ENCODE measurements around the gene SERINC2. TPM values are rescaled to one million over a fixed set of nuclear protein-coding genes. Genes with fewer than 3 reads are reported as not detected.

The SERINC2 gene
- total RNA-seq, 1 donor from 2014 or later, result 30.4 TPM

DNA sequence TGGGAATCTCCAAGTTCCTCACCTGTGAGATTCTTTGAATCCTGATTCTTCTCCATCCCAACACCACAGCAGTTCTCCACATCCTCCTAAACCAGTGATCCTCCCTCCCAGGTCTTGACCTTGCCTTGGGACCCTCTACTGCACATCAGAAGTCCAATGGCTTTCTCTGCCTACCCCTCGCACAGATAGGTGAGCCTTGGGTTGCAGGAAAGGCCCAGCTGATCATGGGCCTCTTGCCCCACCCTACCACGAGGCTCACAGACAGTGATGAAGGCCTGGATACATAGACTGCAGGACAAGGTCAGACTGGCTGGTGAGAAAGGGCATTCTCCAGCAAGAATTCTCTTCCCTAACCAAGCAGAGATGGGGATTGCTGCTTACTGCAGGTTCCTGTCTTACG, 41.0 kb upstream of the SERINC2 start:
- H3K27me3 Mint-ChIP-seq (ENCODE audit: low read depth, unreplicated experiment), result no peaks in the 10 kb centered on the region
- no peaks in the 10 kb centered on the region for H4K20me1 ChIP-seq (ENCODE audit: insufficient read depth, low read length)
- H3K27ac Mint-ChIP-seq (ENCODE audit: unreplicated experiment), result no peak overlapping the region
- H3K4me1 Mint-ChIP-seq (ENCODE audit: low read depth, unreplicated experiment), result peaks cover 25% of the 10 kb centered on the region
- H3K36me3 ChIP-seq (ENCODE audit: insufficient read depth, low read length), result no peaks in the 10 kb centered on the region
- peaks cover 10% of the 10 kb centered on the region for H3K36me3 Mint-ChIP-seq (ENCODE audit: low read depth, unreplicated experiment)
- no peak overlapping the region for H2AFZ ChIP-seq (ENCODE audit: low read depth, low read length)
- H3K9me3 ChIP-seq (ENCODE audit: insufficient read depth, low read depth, low read length), result no peaks in the 10 kb centered on the region
- H3K9ac ChIP-seq (ENCODE audit: low read length), result no peak overlapping the region
- TF ChIP-seq EZH2 (IDR thresholded peaks at IDR 0.05; ENCODE audit: insufficient read depth, low read length) (no peak), CTCF (IDR thresholded peaks at IDR 0.05; ENCODE audit: insufficient read depth, low read depth, low read length) (no peak)
- H3K4me1 ChIP-seq (ENCODE audit: insufficient read depth, low read length), result peaks cover 22% of the 10 kb centered on the region
- H3K4me2 ChIP-seq (ENCODE audit: low read length), result peak overlapping the region; percentile 97
- peak overlapping the region; percentile 76 for H3K4me3 Mint-ChIP-seq (ENCODE audit: unreplicated experiment)
- no peaks in the 10 kb centered on the region for H3K9me3 Mint-ChIP-seq (ENCODE audit: unreplicated experiment)
- H3K27ac ChIP-seq (ENCODE audit: low read depth, low read length), result no peak overlapping the region
- no peaks in the 10 kb centered on the region for H3K27me3 ChIP-seq (ENCODE audit: insufficient read depth, low read length)
- FAIRE-seq (no peak), DNase-seq (ENCODE audit: low read depth) (no peak)
- no peaks in the 10 kb centered on the region for H3K79me2 ChIP-seq (ENCODE audit: insufficient read depth, low read length)
- H3K4me3 ChIP-seq (ENCODE audit: insufficient read depth, low read depth, low read length), result no peak overlapping the region

- H3K9me3 Mint-ChIP-seq (ENCODE audit: unreplicated experiment), result no peaks in the 10 kb centered on the region
Observed at GRCh38 chr1:31372751-31373055, 40.3 kb upstream of the SERINC2 start.

More at GRCh38 chr1:31372751-31373055, 40.3 kb upstream of the SERINC2 start:
- TF ChIP-seq EZH2 (IDR thresholded peaks at IDR 0.05; ENCODE audit: insufficient read depth, low read length) (no peak), CTCF (IDR thresholded peaks at IDR 0.05; ENCODE audit: insufficient read depth, low read depth, low read length) (no peak)
- Histone ChIP-seq H3K79me2 (ENCODE audit: insufficient read depth, low read length) (no peaks in the 10 kb centered on the region), H3K36me3 (ENCODE audit: insufficient read depth, low read length) (no peaks in the 10 kb centered on the region), H3K9me3 (ENCODE audit: insufficient read depth, low read depth, low read length) (no peaks in the 10 kb centered on the region), H3K27ac (ENCODE audit: low read depth, low read length) (peak overlapping the region; percentile 60), H3K9ac (ENCODE audit: low read length) (peak overlapping the region; percentile 84), H2AFZ (ENCODE audit: low read depth, low read length) (peak overlapping the region; percentile 94), H3K27me3 (ENCODE audit: insufficient read depth, low read length) (no peaks in the 10 kb centered on the region), H3K4me2 (ENCODE audit: low read length) (peak overlapping the region; percentile 97), H4K20me1 (ENCODE audit: insufficient read depth, low read length) (no peaks in the 10 kb centered on the region), H3K4me3 (ENCODE audit: insufficient read depth, low read depth, low read length) (peak overlapping the region; percentile 62), H3K4me1 (ENCODE audit: insufficient read depth, low read length) (peaks cover 27% of the 10 kb centered on the region)
- no peaks in the 10 kb centered on the region for H3K27me3 Mint-ChIP-seq (ENCODE audit: low read depth, unreplicated experiment)
- FAIRE-seq (no peak), DNase-seq (ENCODE audit: low read depth) (no peak)
- peak overlapping the region; percentile 76 for H3K4me3 Mint-ChIP-seq (ENCODE audit: unreplicated experiment)
- peaks cover 28% of the 10 kb centered on the region for H3K4me1 Mint-ChIP-seq (ENCODE audit: low read depth, unreplicated experiment)
- H3K36me3 Mint-ChIP-seq (ENCODE audit: low read depth, unreplicated experiment), result peaks cover 6% of the 10 kb centered on the region
- peak overlapping the region; percentile 80 for H3K27ac Mint-ChIP-seq (ENCODE audit: unreplicated experiment)

Data from astrocyte (in vitro differentiated cells and primary cell).